CD4-positive, alpha-beta memory T cell (primary cell): Measurements from ENCODE around the gene HS6ST3. TPM values are rescaled to one million over a fixed set of nuclear protein-coding genes. Genes with fewer than 3 reads are reported as not detected.

Experiments
- CTCF ChIA-PET: fragments of 350-600 bp; sonication (Branson Sonifier 250); formaldehyde crosslinking; loops from one replicate; lab custom pipeline; 2021; ENCODE audit warnings: inconsistent platforms; ENCODE audit not compliant: partially characterized antibody; lab: Charles Lee
- POLR2A ChIA-PET: fragments of 350-600 bp; sonication (Branson Sonifier 250); formaldehyde crosslinking; loops from one replicate; lab custom pipeline; 2021; ENCODE audit not compliant: partially characterized antibody; lab: Charles Lee
- DNase-seq, 5 donors: peaks; one replicate each; pipeline versions ENCODE4 v3.0.0 to v3.0.0-alpha.2; 2020 to 2022; ENCODE audit warnings: mixed read lengths in 1 of 5
- H3K27ac ChIP-seq: one replicate; pipeline ENCODE4 v1.7.0; 2013; ENCODE audit warnings: low read depth, low read length
- H3K27me3 ChIP-seq: 2 replicates; pipeline ENCODE4 v1.7.0; 2013; ENCODE audit warnings: mild to moderate bottlenecking, low read length, moderate library complexity; ENCODE audit not compliant: insufficient read depth
- H3K36me3 ChIP-seq: 2 replicates; pipeline ENCODE4 v1.7.0; 2013; ENCODE audit warnings: mild to moderate bottlenecking, low read length, moderate library complexity; ENCODE audit not compliant: insufficient read depth
- H3K4me1 ChIP-seq: 2 replicates; pipeline ENCODE4 v1.7.0; 2013; ENCODE audit warnings: mild to moderate bottlenecking, low read length, moderate library complexity; ENCODE audit not compliant: insufficient read depth
- H3K4me3 ChIP-seq, 2 donors: one replicate each; pipeline ENCODE4 v1.7.0; 2013; ENCODE audit warnings: low read length in 2 of 2, mild to moderate bottlenecking in 1 of 2
- H3K9me3 ChIP-seq, 2 donors: one replicate each; pipeline ENCODE4 v1.7.0; 2013; ENCODE audit warnings: low read length in 2 of 2, control low read depth in 1 of 2; ENCODE audit not compliant: control insufficient read depth in 1 of 2
- H3K27ac Mint-ChIP-seq, 7 donors: one replicate each; pipeline ENCODE4 v1.8.0; 2020 to 2021; ENCODE audit warnings: mixed read lengths in 7 of 7, mild to moderate bottlenecking in 6 of 7, inconsistent platforms in 3 of 7, moderate library complexity in 3 of 7
- H3K27me3 Mint-ChIP-seq, 2 donors: one replicate each; pipeline ENCODE4 v1.8.0; 2020 to 2021; ENCODE audit warnings: mixed read lengths in 2 of 2
- H3K36me3 Mint-ChIP-seq, 2 donors: one replicate each; pipeline ENCODE4 v1.8.0; 2020 to 2021; ENCODE audit warnings: mixed read lengths in 2 of 2, inconsistent platforms in 1 of 2, mild to moderate bottlenecking in 1 of 2
- H3K4me1 Mint-ChIP-seq, 4 donors: one replicate each; pipeline ENCODE4 v1.8.0; 2020 to 2021; ENCODE audit warnings: mixed read lengths in 4 of 4, mild to moderate bottlenecking in 1 of 4
- H3K4me3 Mint-ChIP-seq, 8 donors: one replicate each; pipeline ENCODE4 v1.8.0; 2020 to 2021; ENCODE audit warnings: mixed read lengths in 8 of 8, mild to moderate bottlenecking in 7 of 8, moderate library complexity in 6 of 8, inconsistent platforms in 3 of 8
- H3K9me3 Mint-ChIP-seq, 8 donors: one replicate each; pipeline ENCODE4 v1.8.0; 2020 to 2021; ENCODE audit warnings: mixed read lengths in 8 of 8, mild to moderate bottlenecking in 5 of 8, inconsistent platforms in 3 of 8, moderate library complexity in 1 of 8
- intact Hi-C: fragments of 100-400 bp; cut with micrococcal nuclease; formaldehyde crosslinking; loops from one replicate; pipeline ENCODE4 v1.15.1; 2023
- polyA plus RNA-seq, 2 donors: library from polyadenylated mRNA; unstranded; fragments of 300-500 nt; fragmentation: Illumina TruSeq; gene quantifications; one replicate each; pipeline ENCODE4 v1.2.3, GENCODE V29; 2021
- total RNA-seq, 2 experiments: library from RNA; stranded (reverse); gene quantifications; one replicate each; pipeline ENCODE4 v1.2.3, GENCODE V29; 2021

The HS6ST3 gene
- total and polyA plus RNA-seq, 4 experiments from 2014 or later, result not detected

DNA sequence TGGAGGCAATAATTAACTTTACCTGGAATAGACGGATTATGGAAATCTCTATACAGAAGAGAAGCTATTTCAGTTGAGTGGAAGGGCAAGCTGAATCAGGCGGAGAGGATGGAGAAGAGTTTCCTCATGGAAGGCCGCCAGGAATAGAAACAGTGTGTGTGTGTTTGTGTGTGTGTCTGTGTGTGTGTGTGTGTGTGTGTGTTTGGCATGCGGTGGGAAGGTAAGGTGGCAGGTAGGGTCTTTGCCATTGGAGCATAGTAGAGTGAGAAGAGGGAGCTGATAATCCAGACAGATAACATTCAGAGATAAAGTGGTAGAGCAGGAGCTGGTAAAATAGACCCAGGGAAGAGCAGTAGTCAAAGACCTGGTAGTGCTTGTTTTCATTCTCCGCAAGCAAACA, 9.2 kb upstream of the HS6ST3 start:
- Mint-ChIP-seq H3K9me3 (peaks cover 0 to 7% (median 0%) of the 10 kb centered on the region in 8 donors), H3K27ac (no peak overlapping the region), H3K4me3 (no peak overlapping the region), H3K4me1 (no peaks in the 10 kb centered on the region), H3K27me3 (peaks cover 0 to 3% of the 10 kb centered on the region in 2 donors), H3K36me3 (no peaks in the 10 kb centered on the region)
- intact Hi-C loops, result no loop called here
- POLR2A ChIA-PET, result no interaction called here
- CTCF ChIA-PET, result no interaction called here
- no peak for DNase-seq
- H3K9me3 ChIP-seq, result no peaks in the 10 kb centered on the region
- H3K27ac ChIP-seq, result no peak overlapping the region
- no peaks in the 10 kb centered on the region for H3K36me3 ChIP-seq
- no peak overlapping the region for H3K4me3 ChIP-seq
- no peaks in the 10 kb centered on the region for H3K4me1 ChIP-seq
- H3K27me3 ChIP-seq, result no peaks in the 10 kb centered on the region

DNA sequence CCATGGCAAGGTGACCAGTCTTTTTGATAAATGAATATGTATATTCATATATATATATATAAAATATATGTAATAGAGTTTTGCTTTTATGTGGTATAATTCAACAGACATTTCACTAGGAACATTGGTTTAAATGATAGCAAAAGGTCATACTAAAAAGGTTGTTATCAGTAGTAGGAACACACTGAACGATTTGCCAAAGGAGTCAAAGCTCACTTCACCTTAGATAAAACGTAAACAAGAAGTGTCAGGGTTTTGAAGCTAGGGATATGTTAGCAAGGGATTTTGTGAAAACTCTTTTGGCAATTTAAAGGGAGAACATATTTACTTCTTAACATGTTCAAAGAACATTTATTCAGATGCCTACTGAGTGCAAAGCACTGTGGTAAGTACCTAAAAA, 8.0 kb upstream of the HS6ST3 start:
- no peaks in the 10 kb centered on the region for H3K36me3 Mint-ChIP-seq
- H3K4me3 ChIP-seq, result no peak overlapping the region
- CTCF ChIA-PET, result no interaction called here
- H3K36me3 ChIP-seq, result no peaks in the 10 kb centered on the region
- H3K27ac ChIP-seq, result no peak overlapping the region
- peaks cover 0 to 7% of the 10 kb centered on the region in 2 donors for H3K27me3 Mint-ChIP-seq
- no peaks in the 10 kb centered on the region for H3K4me1 Mint-ChIP-seq
- peaks cover 0 to 8% (median 0%) of the 10 kb centered on the region in 8 donors for H3K9me3 Mint-ChIP-seq
- no peaks in the 10 kb centered on the region for H3K4me1 ChIP-seq
- H3K9me3 ChIP-seq, result no peaks in the 10 kb centered on the region
- H3K27me3 ChIP-seq, result no peaks in the 10 kb centered on the region
- no peak overlapping the region for H3K4me3 Mint-ChIP-seq
- intact Hi-C loops, result no loop called here
- POLR2A ChIA-PET, result no interaction called here
- no peak overlapping the region for H3K27ac Mint-ChIP-seq
- DNase-seq, result no peak

DNA sequence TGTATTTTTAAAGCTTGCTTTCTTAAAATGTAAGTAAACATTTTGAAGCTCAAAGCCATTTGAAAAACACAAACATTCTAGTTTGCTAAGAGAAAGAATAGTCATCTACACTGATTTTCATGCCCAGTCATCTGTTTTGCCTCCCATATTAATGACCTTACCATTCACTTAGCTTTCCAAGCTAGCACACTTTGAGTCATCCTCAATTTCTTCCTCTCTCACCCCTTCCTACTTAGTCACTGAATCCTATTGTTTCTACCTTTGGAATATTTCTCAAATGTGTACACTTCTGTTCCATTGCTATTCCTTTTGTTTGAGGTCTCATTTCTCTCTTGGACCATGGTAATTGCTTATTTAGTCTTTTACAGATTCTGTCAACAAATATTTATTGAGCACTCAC, 7.3 kb upstream of the HS6ST3 start:
- Histone ChIP-seq H3K9me3 (no peaks in the 10 kb centered on the region), H3K36me3 (no peaks in the 10 kb centered on the region), H3K27me3 (no peaks in the 10 kb centered on the region), H3K27ac (no peak overlapping the region), H3K4me3 (no peak overlapping the region), H3K4me1 (no peaks in the 10 kb centered on the region)
- CTCF ChIA-PET, result interaction anchor here (0.6 kb wide), 1 partner anchor 101 kb away, joined by 3 read pairs; no protein-coding TSS in a partner anchor
- intact Hi-C loops, result no loop called here
- no peak for DNase-seq
- no peaks in the 10 kb centered on the region for H3K4me1 Mint-ChIP-seq
- H3K9me3 Mint-ChIP-seq, result peaks cover 0 to 8% (median 0%) of the 10 kb centered on the region in 8 donors
- peaks cover 0 to 7% of the 10 kb centered on the region in 2 donors for H3K27me3 Mint-ChIP-seq
- H3K36me3 Mint-ChIP-seq, result no peaks in the 10 kb centered on the region
- no peak overlapping the region for H3K4me3 Mint-ChIP-seq
- POLR2A ChIA-PET, result no interaction called here
- H3K27ac Mint-ChIP-seq, result no peak overlapping the region

DNA sequence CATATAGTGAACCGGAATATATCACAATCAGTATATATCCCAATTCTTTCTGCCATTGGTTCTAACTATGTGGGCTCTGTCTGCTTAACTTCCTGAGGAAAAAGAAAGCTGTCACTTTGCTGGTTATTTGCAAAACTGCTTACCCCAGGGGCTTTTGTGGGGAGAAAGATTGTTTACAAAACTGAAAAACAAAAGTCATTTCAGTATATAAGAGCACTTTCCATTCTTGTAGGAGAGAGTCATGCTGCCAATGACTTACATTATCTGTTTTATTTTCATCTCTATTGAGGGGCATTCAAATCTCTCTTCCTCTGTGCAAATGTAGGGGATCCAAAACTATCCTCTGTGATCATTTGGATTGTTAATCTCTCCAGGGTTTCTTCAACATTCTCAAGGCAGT, 3.2 kb upstream of the HS6ST3 start:
- H3K36me3 Mint-ChIP-seq, result no peaks in the 10 kb centered on the region
- Histone ChIP-seq H3K9me3 (no peaks in the 10 kb centered on the region), H3K27ac (no peak overlapping the region), H3K27me3 (no peaks in the 10 kb centered on the region), H3K4me3 (no peak overlapping the region), H3K4me1 (no peaks in the 10 kb centered on the region), H3K36me3 (no peaks in the 10 kb centered on the region)
- H3K4me1 Mint-ChIP-seq, result peaks cover 0 to 11% (median 1%) of the 10 kb centered on the region in 4 donors
- POLR2A ChIA-PET, result no interaction called here
- H3K27ac Mint-ChIP-seq, result no peak overlapping the region
- CTCF ChIA-PET, result no interaction called here
- intact Hi-C loops, result no loop called here
- peaks cover 23 to 26% of the 10 kb centered on the region in 2 donors for H3K27me3 Mint-ChIP-seq
- DNase-seq, result no peak
- peaks cover 0 to 8% (median 0%) of the 10 kb centered on the region in 8 donors for H3K9me3 Mint-ChIP-seq
- no peak overlapping the region for H3K4me3 Mint-ChIP-seq

DNA sequence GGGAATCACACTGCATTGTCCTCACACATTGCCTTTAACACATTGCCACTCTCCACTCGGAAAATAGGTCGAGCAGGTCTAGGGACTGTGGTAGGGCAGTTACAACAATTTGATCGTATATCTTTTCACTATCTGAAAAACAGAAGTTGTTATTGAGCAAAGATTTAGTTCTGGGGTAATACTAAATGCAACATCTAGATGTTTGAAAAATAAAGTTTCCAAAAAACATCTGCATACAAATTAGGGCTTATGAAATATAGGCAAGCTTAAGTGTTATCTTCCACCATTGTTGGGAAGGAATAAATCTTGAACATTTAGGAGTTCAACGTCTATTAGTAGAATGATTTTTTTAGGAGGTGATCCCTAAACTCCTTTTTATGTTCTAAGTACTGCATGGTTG, 768 bp upstream of the HS6ST3 start:
- Histone ChIP-seq H3K4me1 (no peaks in the 10 kb centered on the region), H3K27ac (no peak overlapping the region), H3K4me3 (no peak overlapping the region), H3K9me3 (no peaks in the 10 kb centered on the region), H3K36me3 (no peaks in the 10 kb centered on the region), H3K27me3 (peaks cover 3% of the 10 kb centered on the region)
- peaks cover 0 to 9% (median 0%) of the 10 kb centered on the region in 8 donors for H3K9me3 Mint-ChIP-seq
- no peaks in the 10 kb centered on the region for H3K36me3 Mint-ChIP-seq
- DNase-seq, result no peak
- H3K27ac Mint-ChIP-seq, result no peak overlapping the region
- peaks cover 0 to 11% (median 2%) of the 10 kb centered on the region in 4 donors for H3K4me1 Mint-ChIP-seq
- peak overlapping the region in 2 of 8 donors; percentile 24 to 47 for H3K4me3 Mint-ChIP-seq
- POLR2A ChIA-PET, result no interaction called here
- intact Hi-C loops, result no loop called here
- peaks cover 36 to 37% of the 10 kb centered on the region in 2 donors for H3K27me3 Mint-ChIP-seq
- CTCF ChIA-PET, result no interaction called here

DNA sequence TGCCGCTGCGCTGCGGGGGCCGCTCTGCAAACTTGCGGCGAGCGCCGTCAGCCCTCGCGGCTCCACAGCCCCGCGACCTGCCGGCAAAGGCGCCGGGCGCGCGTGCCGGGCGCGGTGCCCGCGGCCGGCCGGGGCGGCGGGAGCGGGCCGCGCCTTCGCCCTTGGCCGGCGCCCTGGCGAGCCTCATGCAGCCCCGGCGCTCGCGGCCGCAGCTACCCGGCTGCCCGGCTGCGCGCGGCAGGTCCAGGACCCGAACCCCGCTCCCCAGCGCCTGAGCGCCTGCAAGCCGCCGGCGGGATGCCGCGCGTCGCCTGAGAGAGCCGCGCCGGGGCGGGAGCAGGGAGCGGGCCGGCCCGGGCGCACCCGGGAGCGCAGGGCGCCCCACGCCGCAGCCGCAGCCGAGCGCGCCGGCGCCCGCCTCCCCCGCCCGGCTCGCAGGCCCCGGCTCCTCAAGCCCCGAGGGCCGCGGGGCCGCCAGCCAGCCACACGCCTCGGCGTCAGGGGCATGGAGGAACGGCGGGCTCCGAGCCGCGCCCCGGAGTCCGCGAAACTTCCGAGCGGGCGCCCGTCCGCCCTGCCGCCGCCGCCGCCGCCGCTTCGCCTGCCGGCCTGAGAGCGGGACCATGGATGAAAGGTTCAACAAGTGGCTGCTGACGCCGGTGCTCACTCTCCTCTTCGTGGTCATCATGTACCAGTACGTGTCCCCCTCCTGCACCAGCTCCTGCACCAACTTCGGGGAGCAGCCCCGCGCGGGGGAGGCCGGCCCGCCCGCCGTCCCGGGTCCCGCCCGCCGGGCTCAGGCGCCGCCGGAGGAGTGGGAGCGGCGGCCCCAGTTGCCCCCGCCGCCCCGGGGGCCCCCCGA, 564 bp downstream of the HS6ST3 start:
- intact Hi-C loops, result no loop called here
- Mint-ChIP-seq H3K9me3 (peaks cover 0 to 9% (median 0%) of the 10 kb centered on the region in 8 donors), H3K4me1 (peaks cover 0 to 11% (median 2%) of the 10 kb centered on the region in 4 donors), H3K4me3 (no peak overlapping the region), H3K27ac (no peak overlapping the region), H3K27me3 (peaks cover 36 to 38% of the 10 kb centered on the region in 2 donors), H3K36me3 (no peaks in the 10 kb centered on the region)
- POLR2A ChIA-PET, result no interaction called here
- no peaks in the 10 kb centered on the region for H3K36me3 ChIP-seq
- H3K4me3 ChIP-seq, result no peak overlapping the region
- CTCF ChIA-PET, result no interaction called here
- H3K27me3 ChIP-seq, result peaks cover 3% of the 10 kb centered on the region
- no peak overlapping the region for H3K27ac ChIP-seq
- no peaks in the 10 kb centered on the region for H3K9me3 ChIP-seq
- DNase-seq, result no peak
- H3K4me1 ChIP-seq, result no peaks in the 10 kb centered on the region

DNA sequence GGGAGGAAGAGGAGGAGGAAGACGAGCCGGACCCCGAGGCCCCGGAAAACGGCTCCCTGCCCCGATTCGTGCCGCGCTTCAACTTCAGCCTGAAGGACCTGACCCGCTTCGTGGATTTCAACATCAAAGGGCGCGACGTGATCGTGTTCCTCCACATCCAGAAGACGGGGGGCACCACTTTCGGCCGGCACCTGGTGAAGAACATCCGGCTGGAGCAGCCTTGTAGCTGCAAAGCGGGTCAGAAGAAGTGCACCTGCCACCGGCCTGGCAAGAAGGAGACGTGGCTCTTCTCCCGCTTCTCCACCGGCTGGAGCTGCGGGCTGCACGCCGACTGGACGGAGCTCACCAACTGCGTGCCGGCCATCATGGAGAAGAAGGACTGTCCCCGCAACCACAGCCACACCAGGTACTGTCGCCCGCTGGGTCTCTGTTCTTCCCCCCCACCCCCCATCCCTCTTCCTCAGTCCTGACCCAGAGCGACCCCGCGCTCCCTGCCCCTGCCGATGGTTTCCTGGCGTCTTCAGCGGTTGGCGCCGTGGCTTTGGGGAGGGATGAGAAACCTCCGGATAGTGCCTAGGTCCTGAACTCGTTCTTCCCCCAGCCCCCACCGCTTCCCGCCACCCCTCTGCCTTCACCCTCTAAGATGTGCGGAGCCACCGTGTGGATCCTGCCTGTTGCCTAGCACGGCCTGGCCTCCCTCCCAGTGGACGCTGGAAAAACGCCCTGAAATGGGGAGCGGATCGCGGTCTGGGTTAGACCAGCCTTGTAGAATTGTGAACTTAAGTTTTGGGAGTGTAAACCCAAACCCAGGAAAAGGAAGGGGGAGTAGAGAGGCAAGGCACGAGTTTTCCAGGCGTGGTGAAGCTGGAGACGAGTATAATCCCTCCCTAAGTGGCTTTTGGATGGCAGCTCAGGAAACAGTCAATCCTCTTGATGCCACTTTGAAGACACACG, 1.5 kb downstream of the HS6ST3 start:
- peak overlapping the region in 2 of 8 donors; percentile 63 to 65 for H3K4me3 Mint-ChIP-seq
- Histone ChIP-seq H3K4me3 (no peak overlapping the region), H3K36me3 (no peaks in the 10 kb centered on the region), H3K4me1 (no peaks in the 10 kb centered on the region), H3K9me3 (no peaks in the 10 kb centered on the region), H3K27ac (no peak overlapping the region), H3K27me3 (peaks cover 3% of the 10 kb centered on the region)
- no peak for DNase-seq
- H3K4me1 Mint-ChIP-seq, result peaks cover 0 to 11% (median 2%) of the 10 kb centered on the region in 4 donors
- ChIA-PET POLR2A (no interaction called here), CTCF (no interaction called here)
- H3K9me3 Mint-ChIP-seq, result peaks cover 0 to 9% (median 0%) of the 10 kb centered on the region in 8 donors
- H3K27me3 Mint-ChIP-seq, result peaks cover 32 to 38% of the 10 kb centered on the region in 2 donors
- intact Hi-C loops, result no loop called here
- H3K27ac Mint-ChIP-seq, result no peak overlapping the region
- H3K36me3 Mint-ChIP-seq, result no peaks in the 10 kb centered on the region
